PFSK-1 (cell line): Measurements from ENCODE around the gene DMAC2L.

Experiments used
- POLR2AphosphoS5 ChIP-seq: IDR thresholded peaks from 2 replicates; pipeline ENCODE4 v1.6.1; 2012; ENCODE audit warnings: low read depth, mild to moderate bottlenecking, control low read depth, low read length, moderate library complexity
- SIN3A ChIP-seq: IDR thresholded peaks from 2 replicates; pipeline ENCODE4 v1.6.1; 2012; ENCODE audit warnings: mild to moderate bottlenecking, low read length, moderate library complexity, borderline replicate concordance; ENCODE audit not compliant: insufficient read depth
- TAF1 ChIP-seq: IDR thresholded peaks from 2 replicates; pipeline ENCODE4 v1.6.1; 2012; ENCODE audit warnings: low read length, control low read depth, borderline replicate concordance; ENCODE audit not compliant: insufficient read depth
- TF ChIP-seq, protein P1 (sequence below), 2 experiments: IDR thresholded peaks; 2 replicates each; pipeline versions ENCODE4 v1.6.1 to v1.8.0; 2011 to 2012; ENCODE audit warnings: low read depth in 2 of 2, low read length in 2 of 2, control low read depth in 1 of 2, inconsistent platforms in 1 of 2, mild to moderate bottlenecking in 1 of 2, moderate library complexity in 1 of 2; ENCODE audit not compliant: insufficient read depth in 1 of 2

GRCh38 chr14:50360093-50360492 is 48.0 kb downstream of the DMAC2L start:
- no peak for TF ChIP-seq POLR2AphosphoS5
- no peak for TF ChIP-seq TAF1
- TF ChIP-seq, protein P1, sequence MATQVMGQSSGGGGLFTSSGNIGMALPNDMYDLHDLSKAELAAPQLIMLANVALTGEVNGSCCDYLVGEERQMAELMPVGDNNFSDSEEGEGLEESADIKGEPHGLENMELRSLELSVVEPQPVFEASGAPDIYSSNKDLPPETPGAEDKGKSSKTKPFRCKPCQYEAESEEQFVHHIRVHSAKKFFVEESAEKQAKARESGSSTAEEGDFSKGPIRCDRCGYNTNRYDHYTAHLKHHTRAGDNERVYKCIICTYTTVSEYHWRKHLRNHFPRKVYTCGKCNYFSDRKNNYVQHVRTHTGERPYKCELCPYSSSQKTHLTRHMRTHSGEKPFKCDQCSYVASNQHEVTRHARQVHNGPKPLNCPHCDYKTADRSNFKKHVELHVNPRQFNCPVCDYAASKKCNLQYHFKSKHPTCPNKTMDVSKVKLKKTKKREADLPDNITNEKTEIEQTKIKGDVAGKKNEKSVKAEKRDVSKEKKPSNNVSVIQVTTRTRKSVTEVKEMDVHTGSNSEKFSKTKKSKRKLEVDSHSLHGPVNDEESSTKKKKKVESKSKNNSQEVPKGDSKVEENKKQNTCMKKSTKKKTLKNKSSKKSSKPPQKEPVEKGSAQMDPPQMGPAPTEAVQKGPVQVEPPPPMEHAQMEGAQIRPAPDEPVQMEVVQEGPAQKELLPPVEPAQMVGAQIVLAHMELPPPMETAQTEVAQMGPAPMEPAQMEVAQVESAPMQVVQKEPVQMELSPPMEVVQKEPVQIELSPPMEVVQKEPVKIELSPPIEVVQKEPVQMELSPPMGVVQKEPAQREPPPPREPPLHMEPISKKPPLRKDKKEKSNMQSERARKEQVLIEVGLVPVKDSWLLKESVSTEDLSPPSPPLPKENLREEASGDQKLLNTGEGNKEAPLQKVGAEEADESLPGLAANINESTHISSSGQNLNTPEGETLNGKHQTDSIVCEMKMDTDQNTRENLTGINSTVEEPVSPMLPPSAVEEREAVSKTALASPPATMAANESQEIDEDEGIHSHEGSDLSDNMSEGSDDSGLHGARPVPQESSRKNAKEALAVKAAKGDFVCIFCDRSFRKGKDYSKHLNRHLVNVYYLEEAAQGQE (IDR thresholded peaks at IDR 0.05; ENCODE audit: insufficient read depth in 1 of 2, low read depth in 2 of 2, low read length in 2 of 2) = no peak
- no peak for TF ChIP-seq SIN3A
